Measurements from ENCODE around the gene SHANK1.
"Not testable (repeated sequence)": the region's sequence is repeated elsewhere in the genome, so short reads cannot be mapped to it uniquely, and the experiment has no call there.

The SHANK1 gene

DNA sequence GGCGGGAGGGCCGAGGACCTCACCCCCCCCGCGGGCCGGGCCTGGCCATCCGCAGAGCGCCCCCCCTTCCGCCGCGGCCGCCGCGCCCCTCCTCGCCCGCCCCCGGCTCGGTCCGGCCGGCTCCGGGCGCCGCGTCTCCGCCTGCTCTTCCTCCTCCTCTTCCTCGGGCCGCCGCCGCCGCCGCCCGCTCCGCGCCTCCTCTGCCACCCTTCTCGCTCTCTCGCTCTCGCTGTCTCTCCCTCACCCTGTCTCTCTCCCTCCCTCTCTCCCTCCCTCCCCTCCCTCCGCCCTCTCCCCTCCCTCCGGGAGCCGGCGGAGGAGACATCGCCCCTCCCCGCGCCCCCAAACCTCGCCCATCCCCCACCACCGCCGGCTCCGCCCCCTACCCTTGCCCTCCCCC lies at the start of gene SHANK1:
SHANK1 (minus strand) TSS at position 237 of the 400 bp plus-strand sequence. CDS start 2,883 bp downstream, outside the sequence.
- H3K36me3 ChIP-seq (ENCODE audit: control insufficient read depth, insufficient read depth, low read length): peaks cover 3% of the 10 kb centered on the region; the same call in 1 of the 2 replicates
- H3K27me3 ChIP-seq (ENCODE audit: control insufficient read depth, insufficient read depth, low read length): no peaks in the 10 kb centered on the region
- no peak within 1 kb of the TSS for H3K27ac ChIP-seq (ENCODE audit: low read length)
- H3K4me1 ChIP-seq (ENCODE audit: control insufficient read depth, insufficient read depth, low read length): no peaks in the 10 kb centered on the region
- no peak for DNase-seq (ENCODE audit: low read depth, low spot score)
- peaks cover 30% of the 10 kb centered on the region for H3K9me3 ChIP-seq (ENCODE audit: control insufficient read depth, insufficient read depth, low read length)
- no CpG with 5 or more reads among the region's 47 CpGs for WGBS (ENCODE audit: insufficient coverage, insufficient read length)
- H3K4me3 ChIP-seq (ENCODE audit: low read length): peak within 1 kb of the TSS; percentile 15; the same call in 1 of the 2 replicates

DNA sequence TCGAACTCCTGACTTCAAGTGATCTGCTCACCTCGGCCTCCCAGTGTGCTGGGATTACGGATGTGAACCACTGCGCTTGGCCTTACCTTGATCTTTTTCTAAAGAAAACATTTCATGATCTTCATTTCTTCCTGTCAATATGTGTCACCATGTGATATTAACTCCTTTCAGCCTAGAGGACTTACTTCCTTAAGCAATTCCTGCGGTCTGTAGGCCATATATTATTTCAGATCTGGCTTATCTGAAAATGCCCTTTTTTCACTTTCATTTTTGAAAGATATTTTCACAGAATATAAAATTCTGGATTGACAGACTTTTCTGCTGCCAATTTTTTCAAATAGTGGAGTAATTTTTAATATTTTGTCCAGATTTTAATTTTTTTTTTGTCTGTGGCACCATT lies 48.7 kb upstream of the SHANK1 start:
- H3K4me3 ChIP-seq (ENCODE audit: low read length): no peak overlapping the region
- H3K27me3 ChIP-seq (ENCODE audit: control insufficient read depth, insufficient read depth, low read length): no peaks in the 10 kb centered on the region
- H3K9me3 ChIP-seq (ENCODE audit: control insufficient read depth, insufficient read depth, low read length): peaks cover 9% of the 10 kb centered on the region
- no peak for DNase-seq (ENCODE audit: low read depth, low spot score)
- no CpG with 5 or more reads among the region's 5 CpGs for WGBS (ENCODE audit: insufficient coverage, insufficient read length)
- H3K4me1 ChIP-seq (ENCODE audit: control insufficient read depth, insufficient read depth, low read length): no peaks in the 10 kb centered on the region; the same call in 1 of the 2 replicates
- no peaks in the 10 kb centered on the region for H3K36me3 ChIP-seq (ENCODE audit: control insufficient read depth, insufficient read depth, low read length)
- H3K27ac ChIP-seq (ENCODE audit: low read length): no peak overlapping the region

DNA sequence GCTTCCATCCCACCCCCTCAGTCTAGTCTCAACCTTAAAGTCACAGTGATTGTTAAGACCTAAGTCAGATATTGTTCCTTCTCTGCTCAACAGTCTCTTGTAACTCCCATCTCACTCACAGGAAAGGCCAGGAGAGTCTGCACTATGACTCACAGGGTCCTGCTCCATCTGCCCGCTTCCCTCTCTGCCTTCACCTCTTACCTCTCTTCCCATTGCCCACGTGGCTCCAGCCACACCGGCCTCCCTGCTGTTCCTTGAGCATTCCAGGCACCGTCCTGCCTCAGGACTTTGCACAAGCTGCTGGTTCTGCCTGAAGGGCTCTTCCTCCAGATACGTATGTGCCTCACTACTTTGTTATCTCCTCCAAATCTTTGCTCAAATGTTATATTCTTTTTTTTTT lies 47.7 kb upstream of the SHANK1 start:
- no CpG with 5 or more reads among the region's 5 CpGs for WGBS (ENCODE audit: insufficient coverage, insufficient read length)
- DNase-seq (ENCODE audit: low read depth, low spot score); H3K4me3 ChIP-seq (ENCODE audit: low read length); H3K36me3 ChIP-seq (ENCODE audit: control insufficient read depth, insufficient read depth, low read length); H3K9me3 ChIP-seq (ENCODE audit: control insufficient read depth, insufficient read depth, low read length); H3K27ac ChIP-seq (ENCODE audit: low read length); H3K27me3 ChIP-seq (ENCODE audit: control insufficient read depth, insufficient read depth, low read length); H3K4me1 ChIP-seq (ENCODE audit: control insufficient read depth, insufficient read depth, low read length): not testable (repeated sequence)

DNA sequence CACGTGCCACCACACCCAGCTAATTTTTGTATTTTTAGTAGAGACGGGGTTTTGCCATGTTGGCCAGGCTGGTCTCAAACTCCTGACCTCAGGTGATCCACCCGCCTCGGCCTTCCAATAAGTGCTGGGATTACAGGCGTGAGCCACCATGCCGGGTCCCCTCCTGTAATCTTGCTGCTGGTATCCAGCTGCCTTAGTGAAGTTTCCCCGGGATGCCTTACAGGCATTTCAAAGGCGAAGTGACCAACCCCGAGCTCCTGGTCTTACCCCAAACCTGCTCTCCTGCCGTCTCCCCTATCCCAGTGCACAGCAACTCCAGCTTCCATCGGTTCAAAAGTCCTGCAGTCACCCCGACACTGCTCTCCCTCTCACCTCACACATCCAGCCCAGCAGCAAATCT lies 47.1 kb upstream of the SHANK1 start:
- H3K36me3 ChIP-seq (ENCODE audit: control insufficient read depth, insufficient read depth, low read length); H3K27me3 ChIP-seq (ENCODE audit: control insufficient read depth, insufficient read depth, low read length); H3K9me3 ChIP-seq (ENCODE audit: control insufficient read depth, insufficient read depth, low read length); DNase-seq (ENCODE audit: low read depth, low spot score); H3K27ac ChIP-seq (ENCODE audit: low read length); H3K4me1 ChIP-seq (ENCODE audit: control insufficient read depth, insufficient read depth, low read length); H3K4me3 ChIP-seq (ENCODE audit: low read length): not testable (repeated sequence)
- whole genome bisulfite sequencing (ENCODE audit: insufficient coverage, insufficient read length): no CpG with 5 or more reads among the region's 12 CpGs

DNA sequence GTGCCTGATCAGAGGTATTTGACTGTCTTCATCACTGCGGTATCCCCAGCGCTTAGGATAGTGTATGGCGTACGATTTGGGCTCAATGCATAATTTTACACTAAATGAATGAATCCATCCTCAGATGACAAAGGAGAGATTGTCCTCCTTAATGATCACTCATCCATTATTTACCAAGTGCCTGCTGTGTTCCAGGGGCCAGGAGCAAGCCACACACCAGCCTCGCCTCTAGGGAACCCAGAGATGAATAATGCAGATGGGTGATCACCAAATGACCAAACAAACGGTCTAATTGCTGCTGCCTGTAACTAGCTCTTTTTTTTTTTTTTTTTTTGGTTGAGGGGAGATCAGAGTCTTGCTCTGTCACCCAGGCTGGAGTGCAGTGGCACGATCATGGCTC lies 44.8 kb upstream of the SHANK1 start:
- no peaks in the 10 kb centered on the region for H3K27me3 ChIP-seq (ENCODE audit: control insufficient read depth, insufficient read depth, low read length)
- no CpG with 5 or more reads among the region's 7 CpGs for WGBS (ENCODE audit: insufficient coverage, insufficient read length)
- DNase-seq (ENCODE audit: low read depth, low spot score): no peak
- peaks cover 4% of the 10 kb centered on the region for H3K9me3 ChIP-seq (ENCODE audit: control insufficient read depth, insufficient read depth, low read length)
- no peak overlapping the region for H3K27ac ChIP-seq (ENCODE audit: low read length)
- H3K4me3 ChIP-seq (ENCODE audit: low read length): no peak overlapping the region
- H3K4me1 ChIP-seq (ENCODE audit: control insufficient read depth, insufficient read depth, low read length): no peaks in the 10 kb centered on the region
- no peaks in the 10 kb centered on the region for H3K36me3 ChIP-seq (ENCODE audit: control insufficient read depth, insufficient read depth, low read length)

DNA sequence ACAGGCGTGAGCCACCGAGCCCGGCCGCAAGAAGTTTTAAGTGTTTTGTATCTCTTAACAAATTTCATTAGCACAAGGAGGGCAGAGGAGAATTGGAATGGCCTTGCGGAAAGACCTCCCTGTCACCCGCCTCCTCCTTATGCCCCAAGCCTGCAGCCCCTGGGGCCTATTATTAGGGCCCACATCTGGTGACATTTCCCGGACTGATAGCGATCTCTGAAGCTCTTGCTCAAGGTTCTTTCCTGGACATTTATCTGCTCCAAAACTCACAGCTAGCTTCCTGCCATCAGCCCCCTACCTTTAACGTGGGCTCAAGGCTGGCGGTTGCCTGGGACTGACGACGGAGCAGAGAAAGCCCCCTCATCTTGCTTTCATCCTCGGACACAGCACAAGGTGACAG lies 43.9 kb upstream of the SHANK1 start:
- H3K9me3 ChIP-seq (ENCODE audit: control insufficient read depth, insufficient read depth, low read length); H3K4me3 ChIP-seq (ENCODE audit: low read length); H3K27ac ChIP-seq (ENCODE audit: low read length); H3K36me3 ChIP-seq (ENCODE audit: control insufficient read depth, insufficient read depth, low read length); H3K4me1 ChIP-seq (ENCODE audit: control insufficient read depth, insufficient read depth, low read length); DNase-seq (ENCODE audit: low read depth, low spot score); H3K27me3 ChIP-seq (ENCODE audit: control insufficient read depth, insufficient read depth, low read length): not testable (repeated sequence)
- WGBS (ENCODE audit: insufficient coverage, insufficient read length): no CpG with 5 or more reads among the region's 13 CpGs

DNA sequence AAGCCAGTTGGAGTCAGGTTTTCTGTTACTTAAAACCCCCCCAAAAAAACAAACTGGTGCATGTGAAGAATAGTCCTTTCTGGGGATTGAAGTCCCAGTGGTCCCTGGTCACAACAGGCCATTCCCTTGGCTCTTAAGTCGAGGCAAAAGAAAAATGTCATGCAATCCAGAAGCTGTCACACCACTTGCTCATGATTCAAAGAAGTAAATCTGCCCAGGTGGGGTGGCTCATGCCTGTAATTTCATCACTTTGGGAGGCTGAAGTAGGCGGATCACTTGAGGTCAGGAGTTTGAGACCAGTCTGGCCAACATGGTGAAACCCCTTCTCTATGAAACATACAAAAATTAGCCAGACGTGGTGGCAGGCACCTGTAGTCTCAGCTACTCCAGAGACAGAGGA lies 41.9 kb upstream of the SHANK1 start:
- not testable (repeated sequence) for DNase-seq (ENCODE audit: low read depth, low spot score); H3K4me3 ChIP-seq (ENCODE audit: low read length); H3K4me1 ChIP-seq (ENCODE audit: control insufficient read depth, insufficient read depth, low read length); H3K27ac ChIP-seq (ENCODE audit: low read length); H3K36me3 ChIP-seq (ENCODE audit: control insufficient read depth, insufficient read depth, low read length); H3K27me3 ChIP-seq (ENCODE audit: control insufficient read depth, insufficient read depth, low read length); H3K9me3 ChIP-seq (ENCODE audit: control insufficient read depth, insufficient read depth, low read length)
- no CpG with 5 or more reads among the region's 3 CpGs for WGBS (ENCODE audit: insufficient coverage, insufficient read length)

DNA sequence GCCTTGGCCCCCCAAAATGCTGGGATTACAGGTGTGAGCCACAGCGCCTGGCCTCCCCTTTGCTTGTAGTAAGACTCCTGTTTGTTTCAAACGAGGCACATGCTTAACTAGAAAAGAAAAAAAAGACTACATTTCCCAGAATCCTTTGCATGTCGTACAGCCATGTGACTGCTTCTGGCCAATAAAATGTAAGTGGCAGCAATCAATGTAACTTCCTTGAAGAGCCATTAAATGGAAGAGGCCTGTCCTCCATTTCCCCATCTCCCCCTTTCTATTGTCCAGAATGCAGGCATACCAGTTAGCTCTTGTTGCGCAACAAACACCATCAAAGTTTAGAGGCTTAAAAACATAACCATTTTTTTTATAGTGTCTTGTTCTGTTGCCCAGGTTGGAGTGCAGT lies 40.3 kb upstream of the SHANK1 start:
- Histone ChIP-seq H3K27ac (ENCODE audit: low read length) (no peak overlapping the region), H3K36me3 (ENCODE audit: control insufficient read depth, insufficient read depth, low read length) (no peaks in the 10 kb centered on the region), H3K4me1 (ENCODE audit: control insufficient read depth, insufficient read depth, low read length) (no peaks in the 10 kb centered on the region), H3K4me3 (ENCODE audit: low read length) (no peak overlapping the region), H3K9me3 (ENCODE audit: control insufficient read depth, insufficient read depth, low read length) (no peaks in the 10 kb centered on the region; the same call in 1 of the 2 replicates), H3K27me3 (ENCODE audit: control insufficient read depth, insufficient read depth, low read length) (no peaks in the 10 kb centered on the region)
- DNase-seq (ENCODE audit: low read depth, low spot score): no peak
- WGBS (ENCODE audit: insufficient coverage, insufficient read length): no CpG with 5 or more reads among the region's 4 CpGs

DNA sequence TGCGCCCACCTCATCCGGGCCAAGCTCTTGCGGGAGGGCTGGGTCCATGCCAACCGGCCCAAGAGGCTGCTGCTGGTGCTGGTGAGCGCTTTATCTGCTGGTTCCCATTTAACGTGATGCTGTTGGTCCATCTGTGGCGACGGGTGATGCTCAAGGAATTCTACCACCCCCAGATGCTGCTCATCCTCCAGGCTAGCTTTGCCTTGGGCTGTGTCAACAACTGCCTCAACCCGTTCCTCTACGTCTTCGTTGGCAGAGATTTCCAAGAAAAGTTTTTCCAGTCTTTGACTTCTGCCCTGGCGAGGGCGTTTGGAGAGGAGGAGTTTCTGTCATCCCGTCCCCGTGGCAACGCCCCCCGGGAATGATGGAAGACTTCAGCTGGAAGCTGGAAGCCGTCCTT lies 39.5 kb upstream of the SHANK1 start:
- not testable (repeated sequence) for H3K36me3 ChIP-seq (ENCODE audit: control insufficient read depth, insufficient read depth, low read length); H3K27ac ChIP-seq (ENCODE audit: low read length); H3K4me3 ChIP-seq (ENCODE audit: low read length); DNase-seq (ENCODE audit: low read depth, low spot score); H3K4me1 ChIP-seq (ENCODE audit: control insufficient read depth, insufficient read depth, low read length); H3K27me3 ChIP-seq (ENCODE audit: control insufficient read depth, insufficient read depth, low read length); H3K9me3 ChIP-seq (ENCODE audit: control insufficient read depth, insufficient read depth, low read length)
- no CpG with 5 or more reads among the region's 18 CpGs for WGBS (ENCODE audit: insufficient coverage, insufficient read length)

DNA sequence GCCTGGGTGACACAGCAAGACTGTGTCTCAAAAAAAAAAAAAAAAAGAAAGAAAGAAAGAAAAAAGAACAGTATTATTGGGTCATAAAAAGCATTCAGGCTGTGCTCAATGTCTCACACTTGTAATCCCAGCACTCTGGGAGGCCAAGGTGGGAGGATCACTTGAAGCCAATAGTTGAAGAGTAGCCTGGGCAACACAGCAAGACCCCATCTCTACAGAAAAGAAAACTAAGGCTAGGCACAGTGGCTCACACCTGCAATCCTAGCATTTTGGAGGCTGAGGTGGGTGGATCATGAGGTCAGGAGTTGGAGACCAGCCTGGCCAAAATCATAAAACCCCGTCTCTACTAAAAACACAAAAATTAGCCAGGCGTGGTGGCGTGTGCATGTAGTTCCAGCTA lies 38.0 kb upstream of the SHANK1 start:
- WGBS (ENCODE audit: insufficient coverage, insufficient read length): no CpG with 5 or more reads among the region's 3 CpGs
- not testable (repeated sequence) for H3K27me3 ChIP-seq (ENCODE audit: control insufficient read depth, insufficient read depth, low read length); H3K9me3 ChIP-seq (ENCODE audit: control insufficient read depth, insufficient read depth, low read length); H3K4me3 ChIP-seq (ENCODE audit: low read length); H3K27ac ChIP-seq (ENCODE audit: low read length); H3K4me1 ChIP-seq (ENCODE audit: control insufficient read depth, insufficient read depth, low read length); DNase-seq (ENCODE audit: low read depth, low spot score); H3K36me3 ChIP-seq (ENCODE audit: control insufficient read depth, insufficient read depth, low read length)

DNA sequence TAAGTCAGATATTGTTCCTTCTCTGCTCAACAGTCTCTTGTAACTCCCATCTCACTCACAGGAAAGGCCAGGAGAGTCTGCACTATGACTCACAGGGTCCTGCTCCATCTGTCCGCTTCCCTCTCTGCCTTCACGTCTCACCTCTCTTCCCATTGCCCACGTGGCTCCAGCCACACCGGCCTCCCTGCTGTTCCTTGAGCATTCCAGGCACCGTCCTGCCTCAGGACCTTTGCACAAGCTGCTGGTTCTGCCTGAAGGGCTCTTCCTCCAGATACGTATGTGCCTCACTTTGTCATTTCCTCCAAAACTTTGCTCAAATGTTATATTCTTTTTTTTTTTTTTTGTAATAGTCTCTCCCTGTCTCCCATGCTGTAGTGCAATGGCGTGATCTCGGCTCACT lies 36.6 kb upstream of the SHANK1 start:
- not testable (repeated sequence) for DNase-seq (ENCODE audit: low read depth, low spot score); H3K9me3 ChIP-seq (ENCODE audit: control insufficient read depth, insufficient read depth, low read length); H3K36me3 ChIP-seq (ENCODE audit: control insufficient read depth, insufficient read depth, low read length); H3K4me3 ChIP-seq (ENCODE audit: low read length); H3K27ac ChIP-seq (ENCODE audit: low read length); H3K4me1 ChIP-seq (ENCODE audit: control insufficient read depth, insufficient read depth, low read length); H3K27me3 ChIP-seq (ENCODE audit: control insufficient read depth, insufficient read depth, low read length)
- no CpG with 5 or more reads among the region's 8 CpGs for WGBS (ENCODE audit: insufficient coverage, insufficient read length)

Data from iPS DF 6.9 (cell line).